Measurements from ENCODE around the gene GUCY1B1.
A peak's percentile ranks its signal among the peaks of the same experiment; 100 is the strongest.

Gene GUCY1B1

GRCh38 chr4:155800685-155801343 lies 42.0 kb downstream of the GUCY1B1 start:
- no peak for DNase-seq (ENCODE audit: low spot score)

GRCh38 chr4:155802190-155802959 lies 43.6 kb downstream of the GUCY1B1 start:
- DNase-seq (ENCODE audit: low spot score), result no peak

- DNase-seq (ENCODE audit: low spot score), result no peak
Observed at GRCh38 chr4:155805016-155805415, 46.2 kb downstream of the GUCY1B1 start.

GRCh38 chr4:155807021-155807420 lies 48.2 kb downstream of the GUCY1B1 start:
- DNase-seq (ENCODE audit: low spot score), result no peak

GRCh38 chr4:155809835-155810234 lies 51.0 kb downstream of the GUCY1B1 start:
- DNase-seq (ENCODE audit: low spot score), result peak; percentile 4

- DNase-seq (ENCODE audit: low spot score), result no peak
Observed at GRCh38 chr4:155811083-155811482, 52.3 kb downstream of the GUCY1B1 start.

GRCh38 chr4:155818639-155819038 lies 59.8 kb downstream of the GUCY1B1 start:
- DNase-seq (ENCODE audit: low spot score), result no peak

- DNase-seq (ENCODE audit: low spot score), result no peak
Observed at GRCh38 chr4:155819066-155819465, 60.2 kb downstream of the GUCY1B1 start.

- no peak for DNase-seq (ENCODE audit: low spot score)
Observed at GRCh38 chr4:155820887-155821518, 62.2 kb downstream of the GUCY1B1 start.

- no peak for DNase-seq (ENCODE audit: low spot score)
Observed at GRCh38 chr4:155822572-155822971, 63.8 kb downstream of the GUCY1B1 start.

GRCh38 chr4:155828628-155829027 lies 69.8 kb downstream of the GUCY1B1 start:
- DNase-seq (ENCODE audit: low spot score), result no peak

GRCh38 chr4:155832664-155833063 lies 73.8 kb downstream of the GUCY1B1 start:
- DNase-seq (ENCODE audit: low spot score), result no peak

GRCh38 chr4:155837203-155837796 lies 78.5 kb downstream of the GUCY1B1 start:
- DNase-seq (ENCODE audit: low spot score), result no peak

GRCh38 chr4:155842080-155842479 lies 83.3 kb downstream of the GUCY1B1 start:
- DNase-seq (ENCODE audit: low spot score), result no peak

GRCh38 chr4:155846929-155847328 lies 88.1 kb downstream of the GUCY1B1 start:
- DNase-seq (ENCODE audit: low spot score), result no peak

- DNase-seq (ENCODE audit: low spot score), result no peak
Observed at GRCh38 chr4:155849042-155849441, 90.2 kb downstream of the GUCY1B1 start.

- no peak for DNase-seq (ENCODE audit: low spot score)
Observed at GRCh38 chr4:155853189-155853588, 94.4 kb downstream of the GUCY1B1 start.

GRCh38 chr4:155854582-155855226 lies 95.9 kb downstream of the GUCY1B1 start:
- DNase-seq (ENCODE audit: low spot score), result no peak

- DNase-seq (ENCODE audit: low spot score), result no peak
Observed at GRCh38 chr4:155855897-155856296, 97.1 kb downstream of the GUCY1B1 start.

All from hematopoietic multipotent progenitor cell treated with erythropoietin and hydrocortisone succinate and interleukin-3 and kit ligand, for 15 days (in vitro differentiated cells).